ENCODE results near the gene RNU4-1. TPM values are rescaled to one million over a fixed set of nuclear protein-coding genes. Genes with fewer than 3 reads are reported as not detected.

RNU4-1 gene
- total RNA-seq, 1 donor from 2014 or later = 2,088 TPM

DNA sequence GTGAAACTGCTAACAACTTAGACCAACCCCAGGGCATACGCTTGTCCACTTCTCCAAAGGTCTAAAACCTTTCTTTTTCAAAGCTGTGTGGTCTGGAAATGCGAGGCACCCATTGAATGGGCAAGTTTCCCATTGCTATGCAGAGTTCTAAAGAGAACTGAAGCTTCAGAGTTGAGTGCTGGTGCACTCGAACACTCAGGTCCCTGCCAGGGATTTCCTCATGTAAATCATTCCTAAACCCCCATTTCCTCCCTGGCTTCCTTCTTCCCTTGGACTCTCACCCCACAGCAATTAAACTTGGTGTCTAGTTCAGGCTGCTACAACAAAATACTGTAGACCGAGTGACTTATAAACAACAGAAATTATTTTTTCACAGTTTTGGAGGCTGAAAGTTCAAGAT lies 25.3 kb downstream of the RNU4-1 start:
- TF ChIP-seq, protein P1, sequence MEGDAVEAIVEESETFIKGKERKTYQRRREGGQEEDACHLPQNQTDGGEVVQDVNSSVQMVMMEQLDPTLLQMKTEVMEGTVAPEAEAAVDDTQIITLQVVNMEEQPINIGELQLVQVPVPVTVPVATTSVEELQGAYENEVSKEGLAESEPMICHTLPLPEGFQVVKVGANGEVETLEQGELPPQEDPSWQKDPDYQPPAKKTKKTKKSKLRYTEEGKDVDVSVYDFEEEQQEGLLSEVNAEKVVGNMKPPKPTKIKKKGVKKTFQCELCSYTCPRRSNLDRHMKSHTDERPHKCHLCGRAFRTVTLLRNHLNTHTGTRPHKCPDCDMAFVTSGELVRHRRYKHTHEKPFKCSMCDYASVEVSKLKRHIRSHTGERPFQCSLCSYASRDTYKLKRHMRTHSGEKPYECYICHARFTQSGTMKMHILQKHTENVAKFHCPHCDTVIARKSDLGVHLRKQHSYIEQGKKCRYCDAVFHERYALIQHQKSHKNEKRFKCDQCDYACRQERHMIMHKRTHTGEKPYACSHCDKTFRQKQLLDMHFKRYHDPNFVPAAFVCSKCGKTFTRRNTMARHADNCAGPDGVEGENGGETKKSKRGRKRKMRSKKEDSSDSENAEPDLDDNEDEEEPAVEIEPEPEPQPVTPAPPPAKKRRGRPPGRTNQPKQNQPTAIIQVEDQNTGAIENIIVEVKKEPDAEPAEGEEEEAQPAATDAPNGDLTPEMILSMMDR (IDR thresholded peaks at IDR 0.05; ENCODE audit: borderline replicate concordance) = no peak
- Histone ChIP-seq H3K4me1 (peaks cover 32% of the 10 kb centered on the region), H3K9me3 (replicated peaks) (no peaks in the 10 kb centered on the region), H3K27ac (replicated peaks) (no peak overlapping the region), H3K27me3 (ENCODE audit: low read depth) (no peaks in the 10 kb centered on the region), H3K4me3 (no peak overlapping the region), H3K36me3 (no peaks in the 10 kb centered on the region)
- DNase-seq = no peak
- intact Hi-C loops (cut with micrococcal nuclease) = loop anchor here (5.0 kb wide), 1 partner anchor 40 kb away; no protein-coding TSS in a partner anchor

DNA sequence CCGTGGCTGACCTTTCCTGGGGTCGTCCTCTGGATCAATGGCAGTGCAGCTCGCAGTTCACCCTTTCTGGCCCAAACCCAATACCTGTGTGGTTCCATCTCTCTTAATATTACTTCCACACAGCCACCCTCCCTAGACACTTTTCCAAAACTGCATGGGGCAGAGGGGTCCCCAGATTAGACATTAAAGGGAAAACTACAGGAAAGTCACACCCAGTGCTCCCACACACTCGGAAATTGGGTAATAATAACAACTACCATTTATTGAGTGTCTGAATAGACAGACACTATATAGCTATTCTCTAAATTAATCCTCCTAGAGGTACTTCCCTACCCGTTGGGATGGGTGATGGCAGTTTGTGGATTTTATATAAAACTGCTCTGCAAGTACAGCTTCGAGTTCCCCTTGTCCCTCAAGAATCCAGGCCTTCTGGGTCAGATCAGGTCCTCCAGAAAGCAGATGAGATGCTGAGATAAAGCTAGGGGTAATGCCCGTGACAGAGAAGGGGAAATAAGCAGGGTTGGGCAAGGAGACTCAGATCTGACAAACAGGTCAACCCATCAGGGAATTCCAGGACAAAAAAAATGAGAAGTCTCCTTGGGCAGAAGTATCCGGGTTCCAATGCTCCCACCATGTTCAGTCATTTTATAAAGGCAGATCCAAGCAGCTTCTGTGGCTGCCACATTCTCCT lies 26.7 kb downstream of the RNU4-1 start:
- TF ChIP-seq, protein P1 (IDR thresholded peaks at IDR 0.05; ENCODE audit: borderline replicate concordance) = no peak
- Histone ChIP-seq H3K4me1 (peaks cover 46% of the 10 kb centered on the region), H3K4me3 (no peak overlapping the region), H3K36me3 (no peaks in the 10 kb centered on the region), H3K27ac (replicated peaks) (peak overlapping the region; percentile 41), H3K27me3 (ENCODE audit: low read depth) (no peaks in the 10 kb centered on the region), H3K9me3 (replicated peaks) (no peaks in the 10 kb centered on the region)
- DNase-seq = no peak
- intact Hi-C loops (cut with micrococcal nuclease) = loop anchor here (5.0 kb wide), 1 partner anchor 39 kb away; no protein-coding TSS in a partner anchor

DNA sequence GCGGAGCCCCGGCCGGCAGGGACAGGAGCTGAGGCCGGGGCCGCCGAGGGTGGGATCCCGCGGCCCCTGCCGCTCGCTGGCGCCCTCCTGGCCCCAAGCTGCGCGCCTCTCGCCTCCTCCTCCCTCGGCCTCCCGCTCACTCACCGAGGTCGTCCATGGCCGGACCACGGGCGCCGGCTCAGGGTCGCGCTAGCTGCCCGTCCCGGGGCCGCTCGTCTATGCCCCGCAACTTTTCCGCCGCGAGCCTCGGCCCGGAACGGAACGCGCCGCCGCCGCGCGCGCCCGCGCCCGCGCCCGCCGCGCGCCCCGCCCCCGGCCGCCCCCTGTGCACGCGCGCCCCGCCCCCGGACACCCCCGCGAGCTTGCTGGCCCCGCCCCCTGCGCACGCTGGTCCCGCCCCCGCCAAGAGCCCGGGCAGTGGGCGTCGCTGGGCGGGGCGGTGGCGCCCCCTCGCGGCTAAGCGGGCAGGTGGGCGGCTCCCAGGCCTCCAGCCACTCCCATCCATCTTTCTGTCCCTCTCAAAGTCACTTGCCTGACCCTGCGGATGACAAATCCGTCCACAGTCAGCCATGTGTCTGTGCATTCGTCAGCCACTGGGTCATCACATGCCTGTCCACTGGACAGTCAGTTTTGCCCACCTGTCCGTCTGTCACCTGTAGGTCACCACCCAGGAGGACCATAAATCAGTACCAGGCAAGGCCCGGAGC lies 27.4 kb downstream of the RNU4-1 start, which contains the start of gene PXN:
TSS of gene PXN (minus strand) at position 258 of the 707 bp plus-strand sequence. CDS start at position 157, 101 bp downstream.
- H3K4me3 ChIP-seq = peak within 1 kb of the TSS; percentile 97
- intact Hi-C loops (cut with micrococcal nuclease) = loop anchor here (5.0 kb wide), 1 partner anchor 38 kb away; no protein-coding TSS in a partner anchor
- no peaks in the 10 kb centered on the region for H3K27me3 ChIP-seq (ENCODE audit: low read depth)
- DNase-seq = peak; percentile 89
- peak within 1 kb of the TSS; percentile 96 for H3K27ac ChIP-seq (replicated peaks)
- peaks cover 53% of the 10 kb centered on the region for H3K4me1 ChIP-seq
- no peaks in the 10 kb centered on the region for H3K36me3 ChIP-seq
- no peaks in the 10 kb centered on the region for H3K9me3 ChIP-seq (replicated peaks)
- TF ChIP-seq, protein P1 (IDR thresholded peaks at IDR 0.05; ENCODE audit: borderline replicate concordance) = peak; percentile 90

DNA sequence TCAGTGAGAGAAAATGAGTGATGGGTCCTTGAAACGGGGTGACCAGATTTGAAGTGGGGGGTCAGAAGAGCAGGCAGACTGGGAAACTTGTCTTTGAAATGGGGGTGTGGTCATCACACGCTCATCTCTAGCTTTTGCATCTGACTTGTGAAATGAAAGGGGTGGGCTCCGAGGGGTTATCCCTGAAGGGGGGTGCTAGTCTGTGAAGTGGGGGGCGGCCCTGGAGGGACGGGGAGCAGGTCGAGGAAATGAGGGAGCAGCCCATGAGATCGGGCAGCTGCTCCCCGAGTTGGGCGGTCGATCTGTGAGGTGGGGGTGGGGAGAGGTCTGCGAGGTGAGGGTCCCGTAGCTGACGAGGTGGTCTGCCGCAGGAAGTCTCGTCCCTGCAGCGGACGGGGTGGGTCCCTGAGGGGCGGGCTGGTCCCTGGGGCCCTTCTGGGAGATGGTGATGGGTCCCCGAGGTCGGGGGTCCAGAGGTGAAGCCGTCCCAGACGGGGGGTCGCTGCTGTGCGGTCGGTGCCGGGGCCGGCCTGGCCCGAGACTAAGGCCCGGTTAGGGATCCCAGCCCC lies 28.0 kb downstream of the RNU4-1 start:
- no peak for DNase-seq
- intact Hi-C loops (cut with micrococcal nuclease) = loop anchor here (5.0 kb wide), 1 partner anchor 38 kb away; no protein-coding TSS in a partner anchor
- H3K4me3 ChIP-seq = peak overlapping the region; percentile 97
- H3K4me1 ChIP-seq = peaks cover 59% of the 10 kb centered on the region
- no peaks in the 10 kb centered on the region for H3K27me3 ChIP-seq (ENCODE audit: low read depth)
- no peaks in the 10 kb centered on the region for H3K9me3 ChIP-seq (replicated peaks)
- H3K27ac ChIP-seq (replicated peaks) = peak overlapping the region; percentile 96
- TF ChIP-seq, protein P1 (IDR thresholded peaks at IDR 0.05; ENCODE audit: borderline replicate concordance) = no peak
- H3K36me3 ChIP-seq = no peaks in the 10 kb centered on the region

DNA sequence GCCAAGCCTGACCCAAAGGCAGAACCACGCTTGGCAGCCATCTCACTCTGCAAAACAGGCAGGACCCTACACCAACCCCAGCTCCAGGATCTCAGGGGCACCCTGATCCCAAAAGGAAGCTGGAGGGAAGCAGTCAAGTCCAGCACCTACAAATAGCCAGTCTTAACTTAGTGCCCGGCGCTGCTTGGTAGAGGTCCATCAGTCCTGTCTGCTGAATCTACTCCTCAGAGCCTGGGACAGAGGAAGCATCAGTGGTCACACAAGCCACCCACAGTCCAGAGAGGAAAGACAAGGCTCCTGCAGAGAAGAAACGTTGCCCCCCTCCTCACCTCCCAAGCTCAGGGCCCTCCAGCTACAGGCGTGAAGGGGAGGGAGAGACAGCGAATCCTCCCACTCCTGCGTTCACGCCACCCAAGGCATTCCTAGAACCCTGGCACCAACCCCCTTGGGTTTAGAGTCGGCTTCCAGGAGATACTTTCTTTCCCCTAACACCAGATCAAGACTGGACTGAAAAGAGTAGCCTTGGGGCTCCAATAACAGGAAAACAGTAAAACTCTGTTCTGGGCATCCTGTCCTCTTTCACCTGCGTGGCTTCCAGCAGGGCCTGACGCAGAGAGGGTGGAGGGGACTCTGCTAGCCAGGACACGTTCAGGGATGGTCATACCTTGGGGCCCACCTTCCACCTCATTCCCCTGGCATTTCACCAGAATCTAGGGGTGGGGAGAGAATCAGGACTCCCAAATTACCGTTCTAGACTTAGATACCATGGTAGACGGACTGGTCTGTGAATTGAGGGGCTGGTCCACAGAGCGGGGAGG lies 28.7 kb downstream of the RNU4-1 start:
- peak overlapping the region; percentile 96 for H3K27ac ChIP-seq (replicated peaks)

More for the DNA sequence above, 28.7 kb downstream of the RNU4-1 start:
- DNase-seq = no peak
- Histone ChIP-seq H3K9me3 (replicated peaks) (no peaks in the 10 kb centered on the region), H3K36me3 (no peaks in the 10 kb centered on the region), H3K27me3 (ENCODE audit: low read depth) (no peaks in the 10 kb centered on the region), H3K4me1 (peaks cover 66% of the 10 kb centered on the region), H3K4me3 (peak overlapping the region; percentile 97)
- intact Hi-C loops (cut with micrococcal nuclease) = no loop called here
- TF ChIP-seq, protein P1 (IDR thresholded peaks at IDR 0.05; ENCODE audit: borderline replicate concordance) = no peak

Data from left ventricle myocardium inferior (tissue), 1 donor.